Epithelial cell of prostate (primary cell): ENCODE data around the gene LRSAM1.

Experiments
- DNase-seq: peaks from one replicate; pipeline ENCODE4 v3.0.0-alpha.2; 2011; ENCODE audit warnings: low read depth, low spot score
- H3K27ac ChIP-seq: fragments of 450-650 bp; 2 replicates; pipeline ENCODE4 v1.5.1; 2017; ENCODE audit warnings: mild to moderate bottlenecking

LRSAM1 gene

DNA sequence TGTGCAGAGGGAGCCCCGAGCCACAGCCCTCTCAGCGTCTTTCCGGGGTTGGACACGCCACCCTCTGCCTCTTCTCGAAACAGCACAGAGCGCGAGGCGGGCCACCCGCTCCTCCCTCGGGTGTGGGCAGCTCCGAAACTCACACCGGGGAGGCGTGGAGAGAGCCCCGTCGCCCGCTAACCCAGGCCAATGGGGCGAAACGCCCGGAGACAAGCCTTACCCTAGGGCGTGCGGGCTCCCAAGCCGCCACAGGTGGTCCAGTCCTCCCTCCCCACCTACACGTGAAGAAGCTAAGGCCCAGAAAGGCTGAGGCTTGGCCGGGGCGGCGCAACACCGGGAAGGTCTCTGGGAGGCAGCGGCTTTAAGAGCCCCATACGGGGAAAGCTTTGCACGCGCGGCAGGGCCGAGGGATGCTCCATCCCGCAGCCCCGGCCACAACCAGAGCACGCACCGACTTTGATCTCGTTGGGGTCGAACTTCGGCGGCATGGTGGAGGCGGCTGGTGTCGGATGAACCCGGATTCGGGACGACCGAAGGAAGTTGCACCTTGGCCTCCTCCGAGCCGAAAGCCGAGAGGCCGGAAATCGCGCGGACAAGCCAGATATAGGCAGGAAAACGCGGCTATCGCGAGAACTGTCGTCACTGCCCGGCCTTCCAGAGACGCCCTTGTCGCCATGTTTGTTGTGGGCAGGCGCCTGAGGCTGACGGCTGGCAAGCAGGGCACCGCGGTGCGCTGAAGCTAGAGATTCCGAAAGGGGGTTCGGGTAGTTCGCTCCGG lies at the start of gene LRSAM1, which contains the start of gene RPL12:
Gene LRSAM1, plus strand, starts transcription at position 681 of the 778 bp plus-strand sequence. CDS start 3,018 bp downstream, outside the sequence.
Gene RPL12, minus strand, starts transcription at position 577 of the 778 bp plus-strand sequence. Its CDS starts 89 bp downstream, at position 488.
- peak within 1 kb of the TSS; percentile 96 for H3K27ac ChIP-seq
- DNase-seq: peak; percentile 85

DNA sequence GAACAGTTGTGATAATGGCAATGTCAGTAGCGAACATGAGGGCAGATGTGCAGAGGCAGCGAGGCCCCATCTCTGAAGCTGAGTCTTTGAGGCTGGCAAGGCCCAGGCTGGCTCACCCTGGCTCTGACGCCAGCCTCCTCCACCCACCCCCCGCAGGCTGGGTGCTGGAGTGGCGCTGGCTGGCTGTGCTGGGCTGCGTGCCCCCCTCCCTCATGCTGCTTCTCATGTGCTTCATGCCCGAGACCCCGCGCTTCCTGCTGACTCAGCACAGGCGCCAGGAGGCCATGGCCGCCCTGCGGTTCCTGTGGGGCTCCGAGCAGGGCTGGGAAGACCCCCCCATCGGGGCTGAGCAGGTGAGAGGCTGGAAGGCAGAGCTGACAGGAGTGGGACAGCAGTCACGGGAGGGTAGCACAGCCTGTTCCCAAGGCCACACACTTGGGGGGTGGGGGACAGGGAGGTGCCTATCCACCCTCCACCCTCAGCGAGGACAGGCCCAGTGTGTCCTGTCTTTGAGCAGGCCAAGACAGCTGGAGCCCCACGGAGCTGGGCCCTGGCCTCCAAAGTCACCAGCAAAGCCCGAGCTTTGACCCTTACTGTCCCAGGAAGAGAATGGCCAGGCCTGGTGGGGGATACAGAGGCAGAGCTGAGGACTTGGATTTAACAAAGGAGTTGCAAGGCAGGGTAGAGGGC lies 48.8 kb upstream of the LRSAM1 start:
- no peak overlapping the region for H3K27ac ChIP-seq
- no peak for DNase-seq

DNA sequence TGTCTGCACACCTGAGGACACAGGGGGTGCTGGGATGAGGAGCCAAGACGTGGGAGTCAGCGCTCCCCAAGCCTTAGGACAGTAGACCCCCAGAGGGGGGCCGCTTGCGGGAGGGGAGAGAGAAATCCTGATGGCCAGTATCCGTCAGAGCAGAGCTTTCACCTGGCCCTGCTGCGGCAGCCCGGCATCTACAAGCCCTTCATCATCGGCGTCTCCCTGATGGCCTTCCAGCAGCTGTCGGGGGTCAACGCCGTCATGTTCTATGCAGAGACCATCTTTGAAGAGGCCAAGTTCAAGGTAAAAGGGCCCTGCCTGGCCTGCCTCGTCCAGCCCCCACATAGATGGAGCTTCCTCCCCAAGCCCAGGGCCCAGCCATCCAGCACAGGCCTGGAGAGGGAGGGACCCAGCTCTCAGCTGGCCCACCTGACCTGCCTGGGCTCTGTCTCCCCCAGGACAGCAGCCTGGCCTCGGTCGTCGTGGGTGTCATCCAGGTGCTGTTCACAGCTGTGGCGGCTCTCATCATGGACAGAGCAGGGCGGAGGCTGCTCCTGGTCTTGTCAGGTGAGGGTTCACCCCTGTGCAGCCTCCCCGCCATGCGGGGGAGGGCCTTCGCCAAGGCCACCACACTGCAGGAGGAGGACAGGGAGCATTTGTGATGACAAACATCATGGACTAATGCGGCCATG lies 47.7 kb upstream of the LRSAM1 start:
- no peak overlapping the region for H3K27ac ChIP-seq
- DNase-seq: no peak

DNA sequence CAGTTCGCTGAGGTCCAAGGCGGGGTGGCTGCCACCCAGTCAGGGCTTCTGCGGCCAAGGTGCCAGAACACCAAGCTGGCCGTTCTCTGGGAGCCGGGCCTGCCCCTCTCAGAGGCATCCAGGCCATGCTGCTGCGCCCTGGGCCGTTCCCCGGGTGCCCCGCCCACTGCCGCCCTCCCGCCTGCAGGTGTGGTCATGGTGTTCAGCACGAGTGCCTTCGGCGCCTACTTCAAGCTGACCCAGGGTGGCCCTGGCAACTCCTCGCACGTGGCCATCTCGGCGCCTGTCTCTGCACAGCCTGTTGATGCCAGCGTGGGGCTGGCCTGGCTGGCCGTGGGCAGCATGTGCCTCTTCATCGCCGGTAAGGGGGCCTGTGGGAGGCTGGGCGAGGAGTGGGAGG lies 46.7 kb upstream of the LRSAM1 start:
- no peak overlapping the region for H3K27ac ChIP-seq
- DNase-seq: no peak

DNA sequence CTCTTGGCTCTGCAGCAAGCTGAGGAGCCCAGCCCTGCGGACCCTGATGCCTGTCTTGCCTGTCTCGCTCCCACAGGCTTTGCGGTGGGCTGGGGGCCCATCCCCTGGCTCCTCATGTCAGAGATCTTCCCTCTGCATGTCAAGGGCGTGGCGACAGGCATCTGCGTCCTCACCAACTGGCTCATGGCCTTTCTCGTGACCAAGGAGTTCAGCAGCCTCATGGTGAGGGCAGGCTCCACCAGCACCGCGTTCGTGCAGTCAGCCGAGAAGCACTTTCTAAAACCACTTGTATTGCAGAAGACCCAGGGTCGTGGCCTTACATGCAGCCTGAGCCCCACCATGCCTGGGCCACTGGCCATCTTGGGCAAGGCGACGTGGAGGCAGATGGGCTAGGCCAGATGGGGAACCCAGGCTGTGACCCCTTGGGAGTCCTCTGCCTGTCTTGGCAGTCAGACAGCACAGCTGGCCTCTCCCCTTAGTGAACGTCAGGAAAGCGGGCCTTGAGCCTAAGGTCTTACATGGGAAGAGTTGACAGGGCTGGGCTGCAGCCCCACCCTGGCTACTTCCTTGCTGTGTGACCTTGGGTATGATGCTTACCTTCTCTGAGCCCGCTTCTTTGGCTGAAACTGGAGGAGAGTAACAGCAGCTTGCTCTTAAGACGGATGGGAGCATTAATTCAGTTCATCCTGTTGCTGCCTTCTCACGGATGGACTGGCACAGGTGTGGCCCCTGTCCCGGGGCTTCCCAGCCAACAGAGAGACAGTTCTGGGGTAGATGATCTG lies 45.8 kb upstream of the LRSAM1 start:
- H3K27ac ChIP-seq: no peak overlapping the region
- DNase-seq: no peak

DNA sequence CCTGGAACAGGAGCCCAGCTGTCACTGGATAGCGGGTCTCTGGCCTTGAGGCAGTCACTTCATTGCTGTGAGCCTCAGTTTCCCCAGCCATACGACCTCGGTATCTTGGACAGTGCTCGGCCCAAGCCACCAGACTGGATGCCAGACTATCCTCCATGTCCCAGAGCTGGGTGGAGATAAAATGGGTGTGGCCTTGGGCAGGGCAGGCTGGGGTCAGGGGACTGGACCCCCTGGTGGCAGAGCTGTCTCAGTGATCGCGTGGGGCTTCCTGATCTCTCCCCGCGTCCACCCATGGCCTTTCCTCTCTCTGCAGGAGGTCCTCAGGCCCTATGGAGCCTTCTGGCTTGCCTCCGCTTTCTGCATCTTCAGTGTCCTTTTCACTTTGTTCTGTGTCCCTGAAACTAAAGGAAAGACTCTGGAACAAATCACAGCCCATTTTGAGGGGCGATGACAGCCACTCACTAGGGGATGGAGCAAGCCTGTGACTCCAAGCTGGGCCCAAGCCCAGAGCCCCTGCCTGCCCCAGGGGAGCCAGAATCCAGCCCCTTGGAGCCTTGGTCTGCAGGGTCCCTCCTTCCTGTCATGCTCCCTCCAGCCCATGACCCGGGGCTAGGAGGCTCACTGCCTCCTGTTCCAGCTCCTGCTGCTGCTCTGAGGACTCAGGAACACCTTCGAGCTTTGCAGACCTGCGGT lies 44.4 kb upstream of the LRSAM1 start:
- no peak overlapping the region for H3K27ac ChIP-seq
- DNase-seq: no peak

DNA sequence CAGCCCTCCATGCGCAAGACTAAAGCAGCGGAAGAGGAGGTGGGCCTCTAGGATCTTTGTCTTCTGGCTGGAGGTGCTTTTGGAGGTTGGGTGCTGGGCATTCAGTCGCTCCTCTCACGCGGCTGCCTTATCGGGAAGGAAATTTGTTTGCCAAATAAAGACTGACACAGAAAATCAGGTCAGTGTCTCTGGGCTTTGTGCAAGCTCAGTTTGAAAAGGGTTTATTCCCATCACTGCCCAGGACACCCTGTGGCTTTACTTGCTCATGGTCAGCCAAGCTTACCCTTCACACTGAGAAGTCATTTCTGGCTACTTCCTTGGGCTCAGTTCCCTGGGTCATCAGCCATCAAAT lies 43.8 kb upstream of the LRSAM1 start:
- no peak overlapping the region for H3K27ac ChIP-seq
- no peak for DNase-seq

DNA sequence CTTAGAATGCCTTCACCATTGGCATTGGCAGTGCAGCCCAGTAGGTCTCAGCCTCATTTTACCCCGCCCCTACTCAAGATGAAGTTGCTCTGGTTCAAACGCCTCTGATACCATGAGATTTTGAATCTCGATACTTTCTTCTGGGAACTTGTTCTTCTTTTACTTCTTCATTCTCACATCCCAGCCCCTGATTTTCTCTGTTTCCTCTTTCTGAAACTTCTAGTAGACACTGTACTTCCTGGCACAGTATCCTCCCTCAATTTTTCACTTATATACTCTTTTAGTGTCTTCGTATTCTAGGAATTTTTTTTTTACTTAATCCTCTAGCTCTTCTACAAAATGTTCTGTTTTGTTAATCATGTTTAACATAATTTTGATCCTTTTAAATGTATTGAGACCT lies 40.2 kb upstream of the LRSAM1 start:
- no peak for DNase-seq
- no peak overlapping the region for H3K27ac ChIP-seq

DNA sequence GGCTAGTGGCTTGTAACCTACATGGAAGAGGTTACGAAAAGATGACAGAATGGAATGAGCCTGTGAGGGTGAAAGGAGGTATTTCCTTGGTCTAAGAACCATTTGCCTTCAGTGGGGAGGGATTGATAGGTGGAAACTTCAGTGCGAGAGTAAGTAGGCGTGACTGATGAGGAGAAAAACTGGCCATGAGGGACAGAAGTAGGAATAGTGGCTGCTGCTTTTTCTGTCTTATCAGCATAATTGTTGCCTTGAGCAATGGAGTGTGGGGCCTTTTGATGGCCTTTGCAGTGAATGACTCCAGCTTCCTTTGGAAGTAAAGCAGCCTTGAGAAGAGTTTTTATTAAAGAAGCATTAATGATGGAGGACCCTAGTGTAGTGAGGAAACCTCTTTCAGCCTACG lies 36.2 kb upstream of the LRSAM1 start:
- H3K27ac ChIP-seq: no peak overlapping the region
- no peak for DNase-seq

DNA sequence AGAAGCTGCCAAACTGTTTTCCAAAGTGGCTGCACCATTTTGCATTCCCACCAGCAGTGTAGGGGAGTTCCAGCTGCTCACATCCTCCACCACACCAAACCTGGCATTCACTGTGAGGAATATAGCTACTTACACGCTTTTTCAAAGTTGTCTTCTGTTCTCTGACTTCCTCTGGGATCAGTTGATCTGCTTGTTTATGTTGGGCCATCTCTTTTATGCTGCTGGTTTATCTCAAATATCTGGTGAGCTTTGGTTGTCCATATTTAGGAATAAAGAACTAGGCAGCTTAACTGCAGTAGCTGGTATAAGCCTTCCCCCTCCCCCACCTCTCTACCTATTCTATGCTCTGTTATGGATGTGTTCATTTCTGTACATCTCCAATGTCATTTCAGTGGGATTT lies 35.7 kb upstream of the LRSAM1 start:
- DNase-seq: no peak
- H3K27ac ChIP-seq: no peak overlapping the region

DNA sequence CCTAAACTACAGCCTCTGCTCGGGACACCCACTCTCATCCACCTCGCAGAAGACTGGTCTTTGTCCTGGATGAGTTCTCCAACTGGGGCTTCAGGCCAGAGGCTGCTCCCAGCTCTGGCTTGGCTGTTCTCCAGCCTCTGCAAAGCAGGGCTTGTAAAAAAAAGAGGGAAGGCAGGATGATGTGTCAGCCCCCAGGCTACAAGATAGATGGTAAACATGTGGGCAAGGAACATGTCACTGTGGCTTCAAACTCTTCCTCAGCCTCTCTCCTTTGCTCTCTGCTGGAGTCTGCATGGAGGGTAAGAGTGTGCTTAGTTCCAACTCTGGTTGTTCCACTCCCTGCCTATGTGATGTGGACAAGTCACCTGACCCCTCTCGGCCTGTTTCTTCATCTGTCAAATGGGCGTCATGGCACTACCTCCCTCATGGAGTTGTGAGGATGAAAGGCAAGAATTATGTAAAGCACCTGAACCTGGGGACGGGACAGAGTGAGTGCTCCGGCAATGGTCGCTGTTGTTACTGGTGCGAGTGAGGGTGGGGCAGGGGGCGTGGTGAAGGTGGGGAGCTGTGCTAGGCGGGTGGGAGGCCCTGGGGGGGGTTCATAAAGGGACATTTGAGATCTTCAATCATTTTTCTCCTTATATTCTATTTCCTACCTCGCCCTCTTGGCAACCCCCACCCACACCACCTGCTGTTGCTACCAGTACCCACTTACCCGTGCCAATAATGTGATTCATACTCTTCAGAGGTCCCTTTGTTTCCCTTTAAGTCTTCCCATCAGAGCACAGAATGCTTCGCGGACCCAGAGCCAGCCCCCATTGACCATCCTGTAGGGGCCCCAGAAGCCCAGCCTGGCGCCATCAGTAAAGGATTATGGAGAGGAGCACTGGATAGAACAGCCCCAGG lies 33.9 kb upstream of the LRSAM1 start:
- H3K27ac ChIP-seq: no peak overlapping the region
- DNase-seq: peak; percentile 73

DNA sequence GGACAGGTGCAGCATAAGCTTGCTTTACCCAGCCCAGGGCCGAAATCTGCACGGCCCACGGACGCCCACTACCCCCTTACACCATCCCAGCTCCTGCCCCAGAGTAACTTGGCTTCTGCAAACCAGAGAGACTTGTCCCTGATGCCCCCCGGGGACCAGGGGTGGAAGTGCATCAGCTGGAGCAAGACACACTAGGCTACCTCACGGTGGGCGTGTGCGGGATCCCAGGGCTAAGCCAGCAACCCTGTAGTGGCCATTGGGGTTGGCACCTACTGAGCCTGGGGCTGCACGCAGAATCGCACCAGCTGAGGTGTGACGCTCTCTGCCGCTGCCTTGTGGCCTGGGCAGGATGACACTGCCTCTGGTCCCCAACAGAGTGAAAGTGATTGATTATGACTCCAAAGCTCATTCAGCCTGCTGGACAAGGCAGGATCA lies 33.3 kb upstream of the LRSAM1 start:
- DNase-seq: no peak
- no peak overlapping the region for H3K27ac ChIP-seq

DNA sequence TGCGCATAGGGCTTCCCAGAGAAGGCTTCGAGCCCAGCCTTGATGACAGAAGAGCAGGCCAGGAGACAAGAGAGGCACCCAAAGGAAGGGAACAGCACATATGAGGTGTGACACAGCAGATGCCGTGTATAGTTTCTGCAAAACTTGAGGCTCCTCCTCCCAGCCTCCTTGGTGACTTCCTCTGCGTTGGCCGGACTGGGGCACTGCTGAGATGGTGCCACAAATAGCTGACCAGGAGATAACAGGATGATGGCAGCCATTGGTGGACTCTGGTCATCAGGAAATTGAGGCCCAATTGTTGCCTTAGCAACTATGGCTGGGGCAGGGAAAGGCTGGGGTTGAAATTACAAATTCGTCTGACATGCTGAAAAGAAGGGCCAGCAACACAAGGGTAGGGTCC lies 32.0 kb upstream of the LRSAM1 start:
- H3K27ac ChIP-seq: no peak overlapping the region
- DNase-seq: no peak

DNA sequence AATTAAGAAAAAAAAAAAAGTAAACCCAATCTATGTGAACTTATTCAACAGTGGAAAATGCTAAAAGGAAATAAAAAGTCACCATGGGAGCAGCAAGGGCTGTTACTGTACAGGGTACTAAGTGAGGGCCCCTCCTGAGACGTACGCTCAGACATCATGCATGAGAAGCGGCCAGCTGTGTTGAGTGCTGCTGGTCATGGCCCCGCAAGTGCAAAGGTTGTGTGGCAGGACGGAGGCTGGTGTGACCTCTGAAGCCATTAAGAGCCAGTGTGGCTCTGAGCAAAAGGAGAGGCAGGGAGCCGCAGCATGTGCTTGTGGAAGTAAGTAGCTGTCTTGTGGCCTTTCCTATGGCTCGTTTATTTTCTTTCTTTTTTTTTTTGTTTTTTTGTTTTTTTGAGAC lies 30.3 kb upstream of the LRSAM1 start:
- no peak overlapping the region for H3K27ac ChIP-seq
- DNase-seq: no peak

DNA sequence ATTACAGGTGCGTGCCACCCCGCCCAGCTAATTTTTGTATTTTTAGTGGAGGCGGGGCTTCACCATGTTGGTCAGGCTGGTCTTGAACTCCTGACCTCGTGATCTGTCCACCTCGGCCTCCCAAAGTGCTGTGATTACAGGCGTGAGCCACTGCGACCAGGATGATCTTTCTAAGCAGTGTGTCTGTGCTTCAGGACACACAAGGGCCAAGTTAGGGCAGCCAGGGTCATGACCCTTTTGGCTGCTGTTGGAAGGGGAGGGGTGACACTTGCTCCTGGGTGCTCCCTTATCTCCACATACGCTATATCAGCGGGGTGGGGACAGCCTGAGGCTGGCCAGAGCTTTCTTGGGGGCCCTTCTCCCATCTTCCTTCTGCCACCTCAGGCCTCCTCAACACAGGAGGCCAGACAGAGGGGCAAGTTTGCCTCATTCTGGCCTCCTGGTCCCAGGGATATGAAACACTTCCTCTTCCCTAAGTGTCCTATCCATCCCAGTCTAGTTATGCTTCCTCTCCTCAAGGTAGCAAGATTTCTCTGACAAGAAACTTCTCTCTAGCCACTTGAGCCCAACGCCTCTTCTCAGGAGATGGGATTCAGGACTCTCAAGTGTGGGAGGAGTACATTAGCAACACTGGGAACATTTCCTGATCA lies 29.1 kb upstream of the LRSAM1 start:
- no peak overlapping the region for H3K27ac ChIP-seq
- DNase-seq: no peak

DNA sequence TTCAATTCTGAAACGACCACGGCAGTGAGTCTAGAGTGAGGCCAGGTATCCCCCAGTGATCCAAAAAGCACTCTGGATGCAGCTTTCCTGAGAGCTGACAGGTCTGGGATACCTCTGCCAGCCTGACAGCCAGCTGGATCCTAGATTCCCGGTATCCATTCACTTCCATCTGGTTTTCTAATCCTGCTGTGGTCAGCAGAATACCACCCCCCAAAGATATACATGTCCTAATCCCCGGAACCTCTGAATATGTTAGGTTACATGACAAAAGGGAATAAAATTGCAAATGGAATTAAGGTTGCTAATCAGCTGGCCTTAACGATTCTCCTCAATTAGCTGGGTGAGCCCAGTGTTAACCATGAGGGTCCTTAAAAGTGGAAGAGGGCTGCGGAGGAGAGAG lies 28.5 kb upstream of the LRSAM1 start:
- no peak for DNase-seq
- no peak overlapping the region for H3K27ac ChIP-seq

DNA sequence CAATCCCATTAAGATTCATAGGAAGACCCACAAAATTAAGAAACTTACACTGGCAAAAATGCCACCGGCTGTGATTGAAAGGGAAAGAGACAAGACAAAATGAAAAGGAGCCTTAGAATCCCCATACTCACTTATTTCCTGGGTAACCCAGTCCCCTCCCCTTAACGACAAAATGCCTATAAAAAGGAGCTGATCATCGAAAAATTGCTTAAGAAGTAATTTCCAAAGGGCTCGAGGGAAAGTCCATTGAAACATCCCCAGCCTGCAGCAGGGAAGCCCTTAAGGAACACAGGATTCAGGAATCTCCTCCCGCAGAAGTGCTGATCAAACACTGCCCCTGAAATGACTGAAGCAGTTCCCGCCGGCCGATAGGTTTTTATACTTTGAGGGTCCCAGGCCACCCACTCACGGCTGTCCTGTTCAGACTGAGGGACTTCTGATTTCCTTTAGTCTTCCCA lies 27.8 kb upstream of the LRSAM1 start:
- DNase-seq: no peak
- H3K27ac ChIP-seq: peak overlapping the region; percentile 86

DNA sequence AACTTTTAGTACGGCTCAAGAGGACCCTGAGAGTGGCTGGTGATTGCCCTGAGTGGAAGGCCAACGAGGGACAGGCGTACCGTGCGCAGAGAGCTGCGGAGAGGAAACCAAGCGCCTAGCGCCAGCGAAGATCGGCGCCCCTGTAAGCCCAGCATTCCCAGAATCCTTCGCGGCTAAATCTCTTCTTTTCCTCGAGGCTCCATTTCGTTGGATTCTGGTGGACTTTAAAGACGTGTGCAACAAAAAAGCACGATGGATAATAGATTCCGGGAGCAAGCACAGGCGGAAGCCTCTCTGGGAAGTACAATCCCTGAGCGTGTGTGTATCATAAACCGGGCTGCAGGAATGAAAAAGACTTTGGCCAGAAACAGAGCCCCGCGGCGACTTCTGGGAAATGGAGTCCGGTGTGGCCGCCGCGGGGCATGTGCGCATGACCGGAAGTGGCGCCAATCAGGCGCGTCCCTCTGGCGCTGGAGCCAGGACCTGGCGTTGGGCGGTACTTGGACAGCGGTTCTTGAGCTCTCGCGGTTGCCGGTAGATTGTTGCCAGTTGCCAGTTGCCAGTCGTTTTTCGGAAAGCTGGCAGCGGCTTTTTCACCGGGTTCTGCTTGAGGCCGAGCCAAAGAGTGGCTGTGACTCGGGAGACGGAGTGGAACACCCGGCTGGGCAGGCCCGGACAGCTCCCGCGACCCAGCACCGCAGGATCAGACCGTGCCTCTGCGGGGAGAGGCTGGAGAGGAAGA lies 27.2 kb upstream of the LRSAM1 start, which contains the start of gene ZNF79:
Gene ZNF79, plus strand, starts transcription at position 449 of the 742 bp plus-strand sequence. CDS start 406 bp downstream, outside the sequence.
- peak; percentile 74 for DNase-seq
- H3K27ac ChIP-seq: peak within 1 kb of the TSS; percentile 86
